Stimulated activated CD8-positive, alpha-beta memory T cell treated with anti-CD3 and anti-CD28 coated beads, Interleukin-2, amount 100 ng/mL, for 48 hours (primary cell): ENCODE measurements around the gene VWA8.
"Not testable (repeated sequence)": the region's sequence is repeated elsewhere in the genome, so short reads cannot be mapped to it uniquely, and the experiment has no call there.

ENCODE experiments used
- DNase-seq, 2 donors: peaks; one replicate each; pipeline ENCODE4 v3.0.0-alpha.2; 2020; ENCODE audit warnings: low read depth in 2 of 2

Gene VWA8

GRCh38 chr13:41922894-41923293 is 38.0 kb downstream of the VWA8 start:
- DNase-seq = not testable (repeated sequence)

GRCh38 chr13:41919741-41920487 is 41.0 kb downstream of the VWA8 start:
- DNase-seq = no peak

GRCh38 chr13:41919031-41919740 is 41.7 kb downstream of the VWA8 start:
- no peak for DNase-seq

GRCh38 chr13:41917641-41918040 is 43.3 kb downstream of the VWA8 start:
- no peak for DNase-seq

GRCh38 chr13:41916173-41916954 is 44.5 kb downstream of the VWA8 start:
- DNase-seq = no peak

- no peak for DNase-seq
These were observed 45.8 kb downstream of the VWA8 start for GRCh38 chr13:41915081-41915480.

- no peak for DNase-seq
These were observed 46.4 kb downstream of the VWA8 start for GRCh38 chr13:41914552-41914951.

GRCh38 chr13:41909506-41909905 is 51.4 kb downstream of the VWA8 start:
- DNase-seq = no peak

- no peak for DNase-seq
These were observed 55.2 kb downstream of the VWA8 start for GRCh38 chr13:41905600-41906254.

GRCh38 chr13:41900918-41901317 is 60.0 kb downstream of the VWA8 start:
- peak in 1 of 2 donors; percentile 9 for DNase-seq

GRCh38 chr13:41898411-41898810 is 62.5 kb downstream of the VWA8 start:
- not testable (repeated sequence) for DNase-seq

GRCh38 chr13:41897126-41897525 is 63.8 kb downstream of the VWA8 start:
- DNase-seq = no peak

- DNase-seq = no peak
These were observed 65.4 kb downstream of the VWA8 start for GRCh38 chr13:41895478-41895877.

GRCh38 chr13:41891119-41891518 is 69.8 kb downstream of the VWA8 start:
- DNase-seq = no peak

- DNase-seq = no peak
These were observed 77.8 kb downstream of the VWA8 start for GRCh38 chr13:41883147-41883546.

GRCh38 chr13:41881890-41882289 is 79.0 kb downstream of the VWA8 start:
- DNase-seq = not testable (repeated sequence)

GRCh38 chr13:41880966-41881365 is 79.9 kb downstream of the VWA8 start:
- no peak for DNase-seq

GRCh38 chr13:41864658-41865057 is 96.3 kb downstream of the VWA8 start:
- no peak for DNase-seq

GRCh38 chr13:41862659-41863058 is 98.2 kb downstream of the VWA8 start:
- DNase-seq = not testable (repeated sequence)

GRCh38 chr13:41859565-41859964 is 101.3 kb downstream of the VWA8 start:
- no peak for DNase-seq

- no peak for DNase-seq
These were observed 102.1 kb downstream of the VWA8 start for GRCh38 chr13:41858780-41859179.

GRCh38 chr13:41854758-41855157 is 106.2 kb downstream of the VWA8 start:
- DNase-seq = no peak
